ENCODE results near the gene GPATCH1.
"Not testable (repeated sequence)": the region's sequence is repeated elsewhere in the genome, so short reads cannot be mapped to it uniquely, and the experiment has no call there.

The GPATCH1 gene

GRCh38 chr19:33111587-33111986 is 30.6 kb downstream of the GPATCH1 start:
- Histone ChIP-seq H3K9ac (ENCODE audit: low read depth in 1 of 2, low read length in 2 of 2) (no peak overlapping the region), H3K27ac (ENCODE audit: low read depth, low read length) (no peak overlapping the region), H3K27me3 (ENCODE audit: control insufficient read depth in 1 of 2, insufficient read depth in 2 of 2, low read length in 2 of 2) (no peaks in the 10 kb centered on the region), H3K4me3 (ENCODE audit: low read depth in 1 of 2, low read length in 2 of 2) (no peak overlapping the region), H3K36me3 (ENCODE audit: control insufficient read depth in 1 of 2, insufficient read depth in 2 of 2, low read length in 2 of 2) (peaks cover 39 to 72% of the 10 kb centered on the region in 2 donors), H3K4me1 (ENCODE audit: control insufficient read depth in 1 of 2, insufficient read depth in 2 of 2, low read length in 2 of 2) (no peaks in the 10 kb centered on the region), H3K9me3 (ENCODE audit: control insufficient read depth in 1 of 2, low read length in 2 of 2) (no peaks in the 10 kb centered on the region)

GRCh38 chr19:33114312-33114711 is 33.3 kb downstream of the GPATCH1 start:
- H3K4me3 ChIP-seq (ENCODE audit: low read depth in 1 of 2, low read length in 2 of 2), result no peak overlapping the region
- no peaks in the 10 kb centered on the region for H3K4me1 ChIP-seq (ENCODE audit: control insufficient read depth in 1 of 2, insufficient read depth in 2 of 2, low read length in 2 of 2)
- no peaks in the 10 kb centered on the region for H3K27me3 ChIP-seq (ENCODE audit: control insufficient read depth in 1 of 2, insufficient read depth in 2 of 2, low read length in 2 of 2)
- H3K9ac ChIP-seq (ENCODE audit: low read depth in 1 of 2, low read length in 2 of 2), result no peak overlapping the region
- H3K9me3 ChIP-seq (ENCODE audit: control insufficient read depth in 1 of 2, low read length in 2 of 2), result no peaks in the 10 kb centered on the region
- H3K27ac ChIP-seq (ENCODE audit: low read depth, low read length), result no peak overlapping the region
- peaks cover 39 to 71% of the 10 kb centered on the region in 2 donors for H3K36me3 ChIP-seq (ENCODE audit: control insufficient read depth in 1 of 2, insufficient read depth in 2 of 2, low read length in 2 of 2)

GRCh38 chr19:33117501-33117900 is 36.5 kb downstream of the GPATCH1 start:
- Histone ChIP-seq H3K27me3 (ENCODE audit: control insufficient read depth in 1 of 2, insufficient read depth in 2 of 2, low read length in 2 of 2) (no peaks in the 10 kb centered on the region), H3K36me3 (ENCODE audit: control insufficient read depth in 1 of 2, insufficient read depth in 2 of 2, low read length in 2 of 2) (peaks cover 26 to 51% of the 10 kb centered on the region in 2 donors), H3K27ac (ENCODE audit: low read depth, low read length) (no peak overlapping the region), H3K9ac (ENCODE audit: low read depth in 1 of 2, low read length in 2 of 2) (no peak overlapping the region), H3K4me1 (ENCODE audit: control insufficient read depth in 1 of 2, insufficient read depth in 2 of 2, low read length in 2 of 2) (no peaks in the 10 kb centered on the region), H3K9me3 (ENCODE audit: control insufficient read depth in 1 of 2, low read length in 2 of 2) (no peaks in the 10 kb centered on the region), H3K4me3 (ENCODE audit: low read depth in 1 of 2, low read length in 2 of 2) (no peak overlapping the region)

- Histone ChIP-seq H3K4me1 (ENCODE audit: control insufficient read depth in 1 of 2, insufficient read depth in 2 of 2, low read length in 2 of 2) (no peaks in the 10 kb centered on the region), H3K27ac (ENCODE audit: low read depth, low read length) (no peak overlapping the region), H3K9me3 (ENCODE audit: control insufficient read depth in 1 of 2, low read length in 2 of 2) (no peaks in the 10 kb centered on the region), H3K4me3 (ENCODE audit: low read depth in 1 of 2, low read length in 2 of 2) (no peak overlapping the region), H3K36me3 (ENCODE audit: control insufficient read depth in 1 of 2, insufficient read depth in 2 of 2, low read length in 2 of 2) (peaks cover 22 to 41% of the 10 kb centered on the region in 2 donors), H3K27me3 (ENCODE audit: control insufficient read depth in 1 of 2, insufficient read depth in 2 of 2, low read length in 2 of 2) (no peaks in the 10 kb centered on the region), H3K9ac (ENCODE audit: low read depth in 1 of 2, low read length in 2 of 2) (no peak overlapping the region)
Observed at GRCh38 chr19:33118643-33119042, 37.7 kb downstream of the GPATCH1 start.

GRCh38 chr19:33124207-33125098 is 43.5 kb downstream of the GPATCH1 start:
- Histone ChIP-seq H3K9ac (ENCODE audit: low read depth in 1 of 2, low read length in 2 of 2) (no peak overlapping the region), H3K27ac (ENCODE audit: low read depth, low read length) (no peak overlapping the region), H3K27me3 (ENCODE audit: control insufficient read depth in 1 of 2, insufficient read depth in 2 of 2, low read length in 2 of 2) (no peaks in the 10 kb centered on the region), H3K9me3 (ENCODE audit: control insufficient read depth in 1 of 2, low read length in 2 of 2) (no peaks in the 10 kb centered on the region), H3K4me1 (ENCODE audit: control insufficient read depth in 1 of 2, insufficient read depth in 2 of 2, low read length in 2 of 2) (no peaks in the 10 kb centered on the region), H3K36me3 (ENCODE audit: control insufficient read depth in 1 of 2, insufficient read depth in 2 of 2, low read length in 2 of 2) (peaks cover 9 to 36% of the 10 kb centered on the region in 2 donors), H3K4me3 (ENCODE audit: low read depth in 1 of 2, low read length in 2 of 2) (no peak overlapping the region)

- no peak overlapping the region for H3K4me3 ChIP-seq (ENCODE audit: low read depth in 1 of 2, low read length in 2 of 2)
- no peak overlapping the region for H3K9ac ChIP-seq (ENCODE audit: low read depth in 1 of 2, low read length in 2 of 2)
- no peaks in the 10 kb centered on the region for H3K9me3 ChIP-seq (ENCODE audit: control insufficient read depth in 1 of 2, low read length in 2 of 2)
- H3K4me1 ChIP-seq (ENCODE audit: control insufficient read depth in 1 of 2, insufficient read depth in 2 of 2, low read length in 2 of 2), result no peaks in the 10 kb centered on the region
- H3K36me3 ChIP-seq (ENCODE audit: control insufficient read depth in 1 of 2, insufficient read depth in 2 of 2, low read length in 2 of 2), result peaks cover 9 to 48% of the 10 kb centered on the region in 2 donors
- no peak overlapping the region for H3K27ac ChIP-seq (ENCODE audit: low read depth, low read length)
- H3K27me3 ChIP-seq (ENCODE audit: control insufficient read depth in 1 of 2, insufficient read depth in 2 of 2, low read length in 2 of 2), result no peaks in the 10 kb centered on the region
Observed at GRCh38 chr19:33125929-33126388, 45.0 kb downstream of the GPATCH1 start.

GRCh38 chr19:33126712-33127111 is 45.7 kb downstream of the GPATCH1 start:
- peaks cover 9 to 51% of the 10 kb centered on the region in 2 donors for H3K36me3 ChIP-seq (ENCODE audit: control insufficient read depth in 1 of 2, insufficient read depth in 2 of 2, low read length in 2 of 2)
- not testable (repeated sequence) for H3K9me3 ChIP-seq (ENCODE audit: control insufficient read depth in 1 of 2, low read length in 2 of 2); H3K4me1 ChIP-seq (ENCODE audit: control insufficient read depth in 1 of 2, insufficient read depth in 2 of 2, low read length in 2 of 2); H3K27me3 ChIP-seq (ENCODE audit: control insufficient read depth in 1 of 2, insufficient read depth in 2 of 2, low read length in 2 of 2); H3K9ac ChIP-seq (ENCODE audit: low read depth in 1 of 2, low read length in 2 of 2); H3K4me3 ChIP-seq (ENCODE audit: low read depth in 1 of 2, low read length in 2 of 2); H3K27ac ChIP-seq (ENCODE audit: low read depth, low read length)

GRCh38 chr19:33129901-33130300 is 48.9 kb downstream of the GPATCH1 start:
- Histone ChIP-seq H3K9me3 (ENCODE audit: control insufficient read depth in 1 of 2, low read length in 2 of 2) (no peaks in the 10 kb centered on the region), H3K27ac (ENCODE audit: low read depth, low read length) (no peak overlapping the region), H3K4me1 (ENCODE audit: control insufficient read depth in 1 of 2, insufficient read depth in 2 of 2, low read length in 2 of 2) (no peaks in the 10 kb centered on the region), H3K27me3 (ENCODE audit: control insufficient read depth in 1 of 2, insufficient read depth in 2 of 2, low read length in 2 of 2) (no peaks in the 10 kb centered on the region), H3K9ac (ENCODE audit: low read depth in 1 of 2, low read length in 2 of 2) (no peak overlapping the region), H3K4me3 (ENCODE audit: low read depth in 1 of 2, low read length in 2 of 2) (no peak overlapping the region), H3K36me3 (ENCODE audit: control insufficient read depth in 1 of 2, insufficient read depth in 2 of 2, low read length in 2 of 2) (peaks cover 9 to 42% of the 10 kb centered on the region in 2 donors)

- no peak overlapping the region for H3K4me3 ChIP-seq (ENCODE audit: low read depth in 1 of 2, low read length in 2 of 2)
- H3K27ac ChIP-seq (ENCODE audit: low read depth, low read length), result no peak overlapping the region
- H3K27me3 ChIP-seq (ENCODE audit: control insufficient read depth in 1 of 2, insufficient read depth in 2 of 2, low read length in 2 of 2), result no peaks in the 10 kb centered on the region
- no peaks in the 10 kb centered on the region for H3K9me3 ChIP-seq (ENCODE audit: control insufficient read depth in 1 of 2, low read length in 2 of 2)
- H3K36me3 ChIP-seq (ENCODE audit: control insufficient read depth in 1 of 2, insufficient read depth in 2 of 2, low read length in 2 of 2), result peaks cover 9 to 37% of the 10 kb centered on the region in 2 donors
- H3K9ac ChIP-seq (ENCODE audit: low read depth in 1 of 2, low read length in 2 of 2), result no peak overlapping the region
- no peaks in the 10 kb centered on the region for H3K4me1 ChIP-seq (ENCODE audit: control insufficient read depth in 1 of 2, insufficient read depth in 2 of 2, low read length in 2 of 2)
Observed at GRCh38 chr19:33130433-33130832, 49.5 kb downstream of the GPATCH1 start.

GRCh38 chr19:33132021-33132420 is 51.0 kb downstream of the GPATCH1 start, which contains the start of gene WDR88:
TSS of gene WDR88 (plus strand) at chr19:33132114. CDS start at chr19:33132170, 56 bp downstream.
- no peaks in the 10 kb centered on the region for H3K9me3 ChIP-seq (ENCODE audit: control insufficient read depth in 1 of 2, low read length in 2 of 2)
- no peaks in the 10 kb centered on the region for H3K4me1 ChIP-seq (ENCODE audit: control insufficient read depth in 1 of 2, insufficient read depth in 2 of 2, low read length in 2 of 2)
- no peak within 1 kb of the TSS for H3K9ac ChIP-seq (ENCODE audit: low read depth in 1 of 2, low read length in 2 of 2)
- H3K36me3 ChIP-seq (ENCODE audit: control insufficient read depth in 1 of 2, insufficient read depth in 2 of 2, low read length in 2 of 2), result peaks cover 0 to 25% of the 10 kb centered on the region in 2 donors
- no peak within 1 kb of the TSS for H3K27ac ChIP-seq (ENCODE audit: low read depth, low read length)
- no peak within 1 kb of the TSS for H3K4me3 ChIP-seq (ENCODE audit: low read depth in 1 of 2, low read length in 2 of 2)
- no peaks in the 10 kb centered on the region for H3K27me3 ChIP-seq (ENCODE audit: control insufficient read depth in 1 of 2, insufficient read depth in 2 of 2, low read length in 2 of 2)
